Prostate gland (tissue), 2 donors: ENCODE measurements around the gene TET2. TPM values are rescaled to one million over a fixed set of nuclear protein-coding genes. Genes with fewer than 3 reads are reported as not detected.

Source experiments
- DNase-seq: peaks from one replicate; pipeline ENCODE4 v3.0.0-alpha.2; 2019; ENCODE audit warnings: low spot score
- H3K27ac ChIP-seq, 2 donors: fragments of 200-600 bp; sonication (generic); 2 replicates each; pipeline ENCODE4 v1.5.1; 2017 to 2019
- H3K27me3 ChIP-seq: fragments of 200-600 bp; sonication (generic); replicated peaks from 2 replicates; pipeline ENCODE4 v1.5.1; 2019; ENCODE audit not compliant: insufficient read depth
- H3K36me3 ChIP-seq, 2 donors: fragments of 200-600 bp; sonication (generic); 1 replicate in 1 of 2; 2 replicates in 1 of 2; pipeline versions ENCODE4 v1.5.1 to v1.8.1; 2017 to 2019
- H3K4me1 ChIP-seq: fragments of 200-600 bp; sonication (generic); replicated peaks from 2 replicates; pipeline ENCODE4 v1.5.1; 2019
- H3K4me3 ChIP-seq, 2 donors: fragments of 200-600 bp; sonication (generic); 2 replicates each; pipeline ENCODE4 v1.5.1; 2017 to 2019
- H3K9me3 ChIP-seq: fragments of 200-600 bp; sonication (generic); 2 replicates; pipeline ENCODE4 v1.5.1; 2017
- CTCF ChIP-seq, 4 experiments: fragments of 200-600 bp in 2 of 4; fragments of 450-650 bp in 2 of 4; sonication (generic) in 2 of 4; IDR thresholded peaks; 1 replicate in 3 of 4; 2 replicates in 1 of 4; pipeline ENCODE4 v1.5.1; 2016 to 2019; ENCODE audit warnings: antibody characterized with exemption in 4 of 4, mild to moderate bottlenecking in 2 of 4, moderate library complexity in 2 of 4
- POLR2A ChIP-seq: fragments of 450-650 bp; IDR thresholded peaks from one replicate; pipeline ENCODE4 v1.6.1; 2016; ENCODE audit warnings: antibody characterized with exemption, mild to moderate bottlenecking
- POLR2AphosphoS5 ChIP-seq: sonication (generic); formaldehyde crosslinking; IDR thresholded peaks from one replicate; pipeline ENCODE4 v1.6.1; 2017; ENCODE audit warnings: antibody characterized with exemption
- WGBS: methylation state at CpG from one replicate; pipeline ENCODE4 v1.1.5; 2018; 5-methylcytosine and 5-hydroxymethylcytosine counted together
- intact Hi-C: fragments of 100-400 bp; cut with DNase I; formaldehyde crosslinking; loops from one replicate; pipeline ENCODE4 v1.14.2; 2022
- total RNA-seq, 2 donors: library from RNA; depleted of rRNA; stranded (reverse); fragments of >200 nt; gene quantifications; one replicate each; pipeline ENCODE4 v1.1.0, GENCODE V29; 2016

TET2 gene
- total RNA-seq, 2 donors from 2014 or later, result 19.8 to 20.6 TPM

DNA sequence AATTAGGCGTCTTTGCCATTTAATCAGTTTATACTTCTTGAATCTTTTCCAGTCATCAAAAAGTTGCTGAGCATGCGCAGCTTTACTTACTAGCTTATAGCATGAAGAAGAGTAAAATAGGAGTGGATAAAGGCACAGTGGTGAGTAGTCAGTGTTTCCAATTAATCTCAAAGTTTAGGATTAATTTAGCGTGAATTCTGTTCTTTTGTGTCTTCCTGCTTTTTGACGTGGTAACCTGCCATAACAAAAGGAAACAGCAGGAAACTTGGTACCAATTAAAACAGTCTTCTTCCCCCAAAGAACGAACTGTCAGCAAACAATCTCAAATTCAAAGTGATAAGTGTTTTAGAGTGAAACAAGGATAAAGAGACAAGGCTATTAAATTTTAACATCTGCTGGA, 61.9 kb downstream of the TET2 start:
- no peak for DNase-seq
- H3K36me3 ChIP-seq, result no peaks in the 10 kb centered on the region
- H3K27me3 ChIP-seq, result no peaks in the 10 kb centered on the region
- no peak for TF ChIP-seq POLR2AphosphoS5
- TF ChIP-seq CTCF (IDR thresholded peaks at IDR 0.05), result no peak
- no peak for TF ChIP-seq POLR2A
- intact Hi-C loops, result no loop called here
- no peak overlapping the region for H3K27ac ChIP-seq
- no peak overlapping the region for H3K4me3 ChIP-seq
- 73% methylated on average over 5 of the region's 5 CpGs for WGBS
- no peaks in the 10 kb centered on the region for H3K4me1 ChIP-seq
- H3K9me3 ChIP-seq, result no peaks in the 10 kb centered on the region

DNA sequence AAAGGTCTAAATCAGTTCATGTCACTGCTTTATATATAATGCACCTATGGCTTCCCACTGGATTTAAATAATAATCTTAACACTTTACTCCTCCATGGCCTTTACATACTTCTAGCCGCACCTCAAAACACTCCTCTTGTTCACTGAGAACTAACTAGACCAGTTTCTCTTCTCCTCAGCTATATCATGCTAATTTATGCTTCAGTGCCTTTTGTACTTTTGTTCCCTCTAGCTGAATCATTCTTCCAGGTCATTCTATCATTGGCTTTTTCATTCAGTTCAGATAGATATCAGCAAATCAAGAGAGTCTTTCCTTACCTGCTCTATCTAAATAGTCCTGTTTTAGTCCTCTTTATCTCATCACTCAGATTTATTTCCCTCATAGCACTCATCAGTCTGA, 64.2 kb downstream of the TET2 start:
- no peak overlapping the region for H3K27ac ChIP-seq
- intact Hi-C loops, result no loop called here

GRCh38 chr4:105215609-105216313, 69.1 kb downstream of the TET2 start:
- Histone ChIP-seq H3K4me3 (no peak overlapping the region), H3K36me3 (no peaks in the 10 kb centered on the region), H3K27ac (no peak overlapping the region), H3K4me1 (no peaks in the 10 kb centered on the region), H3K27me3 (no peaks in the 10 kb centered on the region), H3K9me3 (no peaks in the 10 kb centered on the region)
- intact Hi-C loops, result no loop called here
- 25% methylated on average over 4 of the region's 4 CpGs for WGBS
- TF ChIP-seq POLR2A (no peak), POLR2AphosphoS5 (no peak), CTCF (IDR thresholded peaks at IDR 0.05) (no peak)
- DNase-seq, result no peak

More for the DNA sequence above, 64.2 kb downstream of the TET2 start:
- no peak for DNase-seq
- H3K27me3 ChIP-seq, result no peaks in the 10 kb centered on the region
- H3K4me1 ChIP-seq, result no peaks in the 10 kb centered on the region
- no peak for TF ChIP-seq POLR2A
- no peak for TF ChIP-seq POLR2AphosphoS5
- TF ChIP-seq CTCF (IDR thresholded peaks at IDR 0.05), result no peak
- H3K9me3 ChIP-seq, result no peaks in the 10 kb centered on the region
- no peaks in the 10 kb centered on the region for H3K36me3 ChIP-seq
- WGBS, result 51% methylated on average over 1 of the region's 1 CpG
- no peak overlapping the region for H3K4me3 ChIP-seq

DNA sequence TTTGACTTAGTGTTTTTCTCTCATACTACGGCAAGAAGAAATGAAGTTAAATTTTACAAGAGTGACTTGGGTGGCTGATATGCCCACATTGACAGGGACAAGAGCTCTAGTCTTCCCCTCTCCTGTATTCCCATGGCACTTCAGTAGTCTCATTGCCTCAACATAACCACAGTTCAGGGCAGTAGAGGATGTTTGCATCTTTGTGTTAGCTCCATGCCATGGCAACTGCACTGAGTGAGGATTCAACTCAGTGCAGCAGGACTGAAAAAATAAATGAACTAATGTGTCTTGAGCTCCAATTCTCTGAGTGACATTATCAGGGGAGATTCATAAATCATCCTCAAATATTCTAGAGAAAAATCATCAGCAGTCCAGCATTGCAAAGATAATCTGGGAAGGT, 78.8 kb downstream of the TET2 start:
- no peak for TF ChIP-seq CTCF (IDR thresholded peaks at IDR 0.05)
- TF ChIP-seq POLR2A, result no peak
- no peak for TF ChIP-seq POLR2AphosphoS5
- no peak overlapping the region for H3K4me3 ChIP-seq
- no peak for DNase-seq
- no peaks in the 10 kb centered on the region for H3K4me1 ChIP-seq
- intact Hi-C loops, result no loop called here
- no peaks in the 10 kb centered on the region for H3K27me3 ChIP-seq
- H3K9me3 ChIP-seq, result no peaks in the 10 kb centered on the region
- 90% methylated on average over 1 of the region's 1 CpG for WGBS
- H3K27ac ChIP-seq, result no peak overlapping the region
- H3K36me3 ChIP-seq, result no peaks in the 10 kb centered on the region

GRCh38 chr4:105227054-105227453, 80.4 kb downstream of the TET2 start:
- TF ChIP-seq POLR2A (no peak), POLR2AphosphoS5 (no peak), CTCF (IDR thresholded peaks at IDR 0.05) (no peak)

More at GRCh38 chr4:105227054-105227453, 80.4 kb downstream of the TET2 start:
- Histone ChIP-seq H3K36me3 (no peaks in the 10 kb centered on the region), H3K27ac (no peak overlapping the region), H3K9me3 (no peaks in the 10 kb centered on the region), H3K27me3 (no peaks in the 10 kb centered on the region), H3K4me3 (no peak overlapping the region), H3K4me1 (no peaks in the 10 kb centered on the region)
- intact Hi-C loops, result no loop called here
- DNase-seq, result no peak
- 57% methylated on average over 1 of the region's 1 CpG for WGBS
